SU-DHL-6 (cell line): ENCODE data around the gene ACSF3.

ENCODE experiments used
- EZH2phosphoT487 ChIP-seq: fragments of 200-600 bp; sonication (generic), shearing (Covaris generic); conservative IDR thresholded peaks from 2 replicates; pipeline ENCODE4 v1.6.1; 2018; ENCODE audit warnings: mild to moderate bottlenecking, antibody characterized with exemption, low read length, moderate library complexity, mixed read lengths
- TF ChIP-seq, protein P1 (sequence below): fragments of 200-600 bp; sonication (generic); IDR thresholded peaks from one replicate; pipeline ENCODE4 v1.5.1; 2017; ENCODE audit warnings: antibody characterized with exemption, mild to moderate bottlenecking, low read length, moderate library complexity; ENCODE audit not compliant: insufficient read depth, poor library complexity, severe bottlenecking

DNA sequence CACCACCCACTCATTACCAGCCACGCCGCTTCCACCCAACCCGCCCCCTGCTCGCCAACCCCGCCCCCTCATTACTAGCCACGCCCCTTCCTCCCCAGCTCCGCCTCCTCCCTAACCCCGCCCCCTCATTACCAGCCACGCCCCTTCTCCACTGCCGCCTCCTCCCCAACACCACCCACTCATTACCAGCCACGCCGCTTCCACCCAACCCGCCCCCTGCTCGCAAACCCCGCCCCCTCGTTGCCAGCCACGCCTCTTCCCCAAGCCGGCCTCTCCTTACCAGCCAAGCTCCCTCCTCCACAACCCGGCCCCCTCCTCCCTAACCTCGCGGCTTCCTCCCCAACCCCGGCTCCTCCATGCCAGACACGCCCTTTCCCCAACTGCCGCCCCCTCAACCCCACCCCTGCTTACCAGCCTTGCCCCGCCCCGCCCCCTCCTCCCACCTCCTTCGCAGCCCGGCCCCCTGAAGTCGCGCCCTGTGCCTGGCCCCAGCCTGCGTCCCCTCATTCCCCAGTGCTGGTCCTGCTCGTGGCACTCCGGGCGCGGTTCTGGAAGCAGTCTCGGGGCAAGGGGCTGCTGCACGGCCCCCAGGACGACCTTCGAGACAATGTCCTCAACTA lies 99.4 kb downstream of the ACSF3 start:
- TF ChIP-seq, protein P1, sequence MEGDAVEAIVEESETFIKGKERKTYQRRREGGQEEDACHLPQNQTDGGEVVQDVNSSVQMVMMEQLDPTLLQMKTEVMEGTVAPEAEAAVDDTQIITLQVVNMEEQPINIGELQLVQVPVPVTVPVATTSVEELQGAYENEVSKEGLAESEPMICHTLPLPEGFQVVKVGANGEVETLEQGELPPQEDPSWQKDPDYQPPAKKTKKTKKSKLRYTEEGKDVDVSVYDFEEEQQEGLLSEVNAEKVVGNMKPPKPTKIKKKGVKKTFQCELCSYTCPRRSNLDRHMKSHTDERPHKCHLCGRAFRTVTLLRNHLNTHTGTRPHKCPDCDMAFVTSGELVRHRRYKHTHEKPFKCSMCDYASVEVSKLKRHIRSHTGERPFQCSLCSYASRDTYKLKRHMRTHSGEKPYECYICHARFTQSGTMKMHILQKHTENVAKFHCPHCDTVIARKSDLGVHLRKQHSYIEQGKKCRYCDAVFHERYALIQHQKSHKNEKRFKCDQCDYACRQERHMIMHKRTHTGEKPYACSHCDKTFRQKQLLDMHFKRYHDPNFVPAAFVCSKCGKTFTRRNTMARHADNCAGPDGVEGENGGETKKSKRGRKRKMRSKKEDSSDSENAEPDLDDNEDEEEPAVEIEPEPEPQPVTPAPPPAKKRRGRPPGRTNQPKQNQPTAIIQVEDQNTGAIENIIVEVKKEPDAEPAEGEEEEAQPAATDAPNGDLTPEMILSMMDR: no peak
- TF ChIP-seq EZH2phosphoT487: no peak
